Activated CD4-positive, CD25-positive, alpha-beta regulatory T cell (primary cell): ENCODE results near the gene ZNF35.
"Not testable (repeated sequence)": the region's sequence is repeated elsewhere in the genome, so short reads cannot be mapped to it uniquely, and the experiment has no call there.

Experiments
- DNase-seq, 4 experiments: peaks; one replicate each; lab custom pipeline; 2025; lab: John Stamatoyannopoulos, UW

The ZNF35 gene

DNA sequence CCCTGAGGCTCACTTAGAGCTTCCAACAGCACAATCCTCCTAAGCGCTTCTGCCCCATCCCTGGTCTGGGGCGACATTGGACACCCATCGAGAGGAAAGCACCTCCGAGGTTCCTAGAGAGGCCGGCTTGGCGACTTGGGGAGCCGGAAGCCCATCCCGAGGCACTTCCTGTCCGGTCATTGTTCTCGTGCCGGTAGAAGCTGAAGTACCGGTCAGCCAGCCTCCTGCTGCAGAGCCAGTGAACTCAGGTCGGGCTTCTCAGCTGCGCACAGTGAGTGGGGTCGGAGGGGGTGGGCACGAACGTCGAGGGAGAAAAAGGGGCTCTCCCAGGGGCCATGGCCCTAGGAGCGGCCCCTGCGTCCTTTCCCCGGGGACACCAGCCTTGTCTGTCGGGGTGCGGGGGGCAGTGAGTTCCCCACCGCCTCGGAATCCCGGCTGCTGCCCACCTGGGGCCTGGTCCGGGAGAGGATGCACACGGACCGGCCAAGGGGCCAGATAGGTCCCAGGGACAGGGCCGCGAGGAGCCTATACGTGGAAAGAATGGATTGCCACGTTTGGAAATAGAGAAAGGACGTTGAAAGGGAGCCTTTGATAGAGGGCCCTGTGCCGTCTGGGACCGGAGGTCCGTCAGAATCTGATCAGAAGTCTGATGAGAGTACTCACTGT lies at the start of gene ZNF35:
TSS of gene ZNF35 (plus strand) at position 169 of the 666 bp plus-strand sequence. CDS start 2,336 bp downstream, outside the sequence.
- DNase-seq, result peak in 1 of 4 experiments; percentile 26

DNA sequence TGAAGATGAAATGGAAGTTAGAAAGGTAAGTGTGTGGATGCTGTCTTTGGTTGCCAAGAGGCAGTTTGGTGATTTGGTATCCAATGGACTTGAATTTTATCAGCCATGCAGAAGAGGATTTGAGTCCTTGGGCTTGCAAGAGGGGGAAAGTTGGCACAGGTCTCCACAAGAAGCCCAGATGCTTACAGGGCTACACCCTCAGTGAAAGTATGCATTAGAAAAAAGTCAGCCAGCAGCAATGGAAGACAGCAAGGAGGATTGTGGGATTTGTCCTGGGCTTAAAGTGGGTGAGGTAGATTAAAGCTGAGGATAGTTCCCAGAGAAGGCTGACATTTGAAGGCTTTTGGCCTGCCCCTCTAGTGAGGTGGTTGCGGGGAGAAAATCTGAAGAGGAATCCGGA lies 46.8 kb upstream of the ZNF35 start:
- DNase-seq, result no peak

DNA sequence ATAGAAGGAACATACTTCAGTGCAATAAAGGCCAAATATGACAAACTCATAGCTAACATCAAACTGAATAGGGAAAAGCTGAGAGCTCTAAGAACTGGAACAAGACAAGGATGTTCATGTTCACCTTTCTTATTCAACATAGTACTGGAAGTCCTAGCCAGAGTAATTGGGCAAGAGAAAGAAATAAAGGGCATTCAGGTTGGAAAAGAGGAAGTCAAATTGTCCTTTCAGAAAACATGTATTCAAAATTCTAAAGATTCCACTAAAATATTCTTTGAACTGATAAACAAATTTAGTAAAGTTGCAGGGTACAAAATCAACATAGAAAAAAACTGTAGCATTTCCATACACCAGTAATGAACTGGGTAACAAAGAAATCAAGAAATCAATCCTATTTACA lies 35.9 kb upstream of the ZNF35 start:
- no peak for DNase-seq

DNA sequence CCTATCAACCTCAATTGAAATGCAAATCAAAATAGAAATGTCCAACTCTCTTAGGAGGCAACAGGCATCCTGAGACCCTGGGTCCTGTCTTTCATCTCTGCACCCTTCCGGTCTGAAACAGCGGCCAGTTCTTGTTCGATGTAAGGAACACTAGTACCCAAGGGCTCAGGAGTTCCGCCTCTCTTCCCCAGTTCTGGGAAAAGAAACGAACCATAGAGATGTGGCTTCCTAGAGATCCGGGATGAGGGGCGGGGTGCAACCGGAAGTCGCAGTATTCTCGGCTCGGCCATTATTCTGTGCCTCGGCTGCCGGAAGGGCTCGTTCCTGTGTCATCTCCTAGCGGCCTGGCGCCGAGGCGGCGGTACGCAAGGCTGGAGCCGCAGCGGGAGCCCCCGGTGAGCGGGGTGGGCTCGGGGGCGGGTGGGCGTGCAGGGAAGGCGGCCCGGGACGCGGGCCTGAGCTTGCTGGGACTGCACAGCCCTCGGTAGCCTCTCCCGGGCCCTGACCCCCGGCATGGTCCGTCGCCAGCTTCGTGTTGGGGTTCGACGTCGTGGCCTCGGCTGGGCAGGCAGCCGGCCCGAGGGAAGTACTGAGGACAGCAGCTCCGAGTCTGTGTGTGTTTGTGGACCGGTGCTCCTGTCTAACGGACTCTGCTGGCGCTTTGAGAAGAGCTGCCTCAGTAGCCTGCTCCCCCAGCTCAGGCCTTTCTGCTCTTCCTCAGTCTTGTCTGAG lies 23.6 kb upstream of the ZNF35 start, which contains the start of gene ZNF197:
TSS of gene ZNF197 (plus strand) at position 288 of the 732 bp plus-strand sequence. CDS start 4,119 bp downstream, outside the sequence.
- DNase-seq, result peak; percentile 13 to 44 (median 24)

DNA sequence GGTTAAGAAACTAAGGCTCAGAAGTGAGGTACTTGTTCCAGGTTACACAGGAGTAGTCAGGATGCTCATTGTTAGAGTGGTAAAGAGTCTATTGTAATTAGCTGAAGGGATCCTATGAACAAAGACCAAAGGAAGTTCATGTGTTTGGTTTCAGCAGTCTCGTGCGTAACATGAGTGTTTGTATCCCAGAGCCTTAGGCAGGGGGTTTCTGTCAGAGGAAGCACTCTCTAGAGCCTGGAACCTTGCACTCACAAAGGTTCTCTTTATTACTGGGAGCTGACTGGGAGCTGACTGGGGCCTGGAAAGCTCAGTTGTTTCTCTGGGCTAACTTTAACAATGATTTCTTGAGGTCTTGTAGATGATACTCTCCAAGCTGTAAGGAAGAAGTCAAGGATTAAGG lies 19.8 kb upstream of the ZNF35 start:
- no peak for DNase-seq

DNA sequence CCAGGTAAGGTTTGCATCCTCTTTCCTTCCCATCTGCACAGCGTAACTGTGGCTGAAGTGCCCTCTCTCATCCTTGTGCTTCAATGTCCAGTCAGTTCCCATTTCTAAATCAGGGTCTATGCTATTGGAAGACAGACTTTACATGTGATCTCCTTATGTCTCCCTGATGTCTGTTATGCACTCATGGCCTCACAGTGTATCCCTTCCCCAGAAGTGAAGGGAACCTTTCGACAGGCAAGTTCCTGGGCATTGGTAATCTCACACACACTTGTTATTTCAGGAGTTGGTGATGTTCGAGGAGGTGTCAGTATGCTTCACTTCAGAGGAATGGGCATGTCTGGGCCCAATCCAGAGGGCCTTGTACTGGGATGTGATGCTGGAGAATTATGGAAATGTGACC lies 16.3 kb upstream of the ZNF35 start:
- no peak for DNase-seq

DNA sequence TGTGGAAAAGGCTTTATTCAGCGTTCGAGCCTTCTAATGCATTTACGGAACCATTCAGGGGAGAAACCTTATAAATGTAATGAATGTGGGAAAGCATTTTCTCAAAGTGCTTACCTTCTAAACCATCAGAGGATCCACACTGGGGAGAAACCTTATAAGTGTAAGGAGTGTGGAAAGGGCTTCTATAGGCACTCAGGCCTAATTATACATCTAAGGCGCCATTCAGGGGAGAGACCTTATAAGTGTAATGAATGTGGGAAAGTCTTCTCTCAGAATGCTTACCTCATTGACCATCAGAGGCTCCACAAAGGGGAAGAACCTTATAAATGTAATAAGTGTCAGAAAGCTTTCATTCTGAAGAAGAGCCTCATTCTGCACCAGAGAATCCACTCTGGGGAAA lies 6.2 kb upstream of the ZNF35 start:
- no peak for DNase-seq

DNA sequence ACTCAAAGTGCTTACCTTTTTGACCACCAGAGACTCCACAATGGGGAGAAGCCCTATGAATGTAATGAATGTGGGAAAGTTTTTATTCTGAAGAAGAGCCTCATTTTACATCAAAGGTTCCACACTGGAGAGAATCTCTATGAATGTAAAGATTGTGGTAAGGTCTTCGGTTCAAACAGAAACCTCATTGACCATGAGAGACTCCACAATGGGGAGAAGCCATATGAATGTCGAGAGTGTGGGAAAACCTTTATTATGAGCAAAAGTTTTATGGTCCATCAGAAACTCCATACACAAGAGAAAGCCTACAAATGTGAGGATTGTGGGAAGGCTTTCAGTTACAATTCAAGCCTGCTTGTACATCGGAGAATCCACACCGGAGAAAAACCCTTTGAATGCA lies 5.5 kb upstream of the ZNF35 start:
- no peak for DNase-seq

DNA sequence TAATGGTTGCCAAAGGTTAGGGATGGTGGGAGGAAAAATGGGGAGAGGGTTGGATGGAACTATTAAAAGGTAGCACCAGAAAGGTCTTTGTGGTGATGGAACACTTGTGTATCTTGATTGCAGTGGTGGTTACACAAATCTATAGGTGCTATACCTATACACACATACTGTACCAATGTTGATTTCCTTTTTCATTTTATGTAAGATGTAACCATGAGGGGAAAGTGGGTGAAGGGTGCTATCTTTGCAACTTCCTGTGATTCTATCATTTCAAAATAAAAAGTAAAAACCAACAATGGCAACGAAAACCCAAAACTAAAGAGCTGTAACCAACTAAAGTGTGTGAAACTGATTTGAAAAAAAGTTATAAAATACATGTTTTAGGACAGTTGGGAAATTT lies 761 bp upstream of the ZNF35 start:
- DNase-seq, result no peak

DNA sequence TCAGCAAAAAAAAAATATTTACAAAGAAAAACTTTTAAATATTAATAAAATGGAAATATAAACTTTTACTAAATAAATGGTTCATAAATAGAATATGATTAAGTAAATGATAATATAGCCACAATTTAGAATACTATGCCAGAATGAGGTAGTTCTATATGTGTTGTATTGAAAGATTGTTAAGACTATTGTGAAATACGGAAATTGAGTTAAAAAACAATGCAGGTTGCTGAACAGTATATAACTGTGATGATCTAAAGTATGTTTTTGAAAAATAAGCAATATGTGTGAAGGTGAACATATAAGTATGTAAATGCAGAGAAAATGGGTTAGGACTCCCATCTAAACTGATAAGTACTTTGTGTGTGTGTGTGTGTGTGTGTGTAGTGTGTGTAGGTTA lies 1.2 kb downstream of the ZNF35 start:
- DNase-seq, result no peak

DNA sequence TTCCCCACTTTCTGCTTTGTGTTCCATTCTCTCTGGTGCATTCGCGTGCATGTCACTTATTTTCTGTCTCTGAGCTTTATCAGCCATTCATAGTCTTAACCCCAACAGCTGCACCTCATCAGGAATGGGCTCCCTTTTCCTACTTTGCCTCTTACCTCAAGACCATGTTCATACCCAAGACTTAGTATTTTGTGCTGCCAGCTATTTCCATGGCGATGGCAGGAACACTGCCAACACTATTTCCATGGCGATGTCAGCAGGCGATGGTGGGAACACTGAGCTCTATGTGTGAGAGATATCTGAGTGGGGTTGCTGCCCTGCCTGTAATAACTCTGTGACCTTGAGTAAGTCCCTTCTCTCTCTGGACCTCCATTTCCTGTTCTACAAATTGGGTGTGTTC lies 5.5 kb downstream of the ZNF35 start:
- DNase-seq, result no peak

DNA sequence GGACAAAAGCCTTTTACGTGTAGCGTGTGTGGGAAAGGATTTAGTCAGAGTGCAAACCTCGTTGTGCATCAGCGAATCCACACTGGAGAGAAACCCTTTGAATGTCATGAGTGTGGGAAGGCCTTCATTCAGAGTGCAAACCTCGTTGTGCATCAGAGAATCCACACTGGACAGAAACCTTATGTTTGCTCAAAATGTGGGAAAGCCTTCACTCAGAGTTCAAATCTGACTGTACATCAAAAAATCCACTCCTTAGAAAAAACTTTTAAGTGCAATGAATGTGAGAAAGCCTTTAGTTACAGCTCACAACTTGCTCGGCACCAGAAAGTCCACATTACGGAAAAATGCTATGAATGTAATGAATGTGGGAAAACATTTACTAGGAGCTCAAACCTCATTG lies 10.5 kb downstream of the ZNF35 start:
- no peak for DNase-seq

DNA sequence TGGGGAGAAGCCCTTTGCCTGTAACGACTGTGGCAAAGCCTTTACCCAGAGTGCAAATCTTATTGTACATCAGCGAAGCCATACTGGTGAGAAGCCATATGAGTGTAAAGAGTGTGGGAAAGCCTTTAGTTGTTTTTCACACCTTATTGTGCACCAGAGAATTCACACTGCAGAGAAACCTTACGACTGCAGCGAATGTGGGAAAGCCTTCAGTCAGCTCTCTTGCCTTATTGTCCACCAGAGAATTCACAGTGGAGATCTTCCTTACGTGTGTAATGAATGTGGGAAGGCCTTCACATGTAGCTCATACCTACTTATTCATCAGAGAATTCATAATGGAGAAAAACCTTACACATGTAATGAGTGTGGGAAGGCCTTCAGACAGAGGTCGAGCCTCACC lies 10.9 kb downstream of the ZNF35 start:
- no peak for DNase-seq

DNA sequence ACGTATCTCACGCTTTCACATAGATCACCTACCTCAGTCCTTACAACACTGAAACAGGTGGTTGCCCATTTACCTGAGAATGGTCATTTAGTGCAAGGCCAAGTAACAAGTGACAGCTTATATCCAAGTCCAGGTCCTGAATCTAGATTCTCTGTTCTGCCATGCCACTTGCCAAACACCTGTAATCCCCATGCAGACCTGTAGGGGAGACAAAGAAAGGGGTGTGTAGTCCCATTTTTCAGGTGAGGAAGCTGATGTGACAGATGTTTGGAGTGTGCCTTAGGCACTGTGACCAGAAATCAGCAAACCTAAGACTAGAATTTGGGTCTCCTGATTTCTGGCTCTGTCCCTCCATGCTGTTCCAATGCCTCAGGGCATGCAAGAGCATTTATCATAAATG lies 12.7 kb downstream of the ZNF35 start:
- no peak for DNase-seq

DNA sequence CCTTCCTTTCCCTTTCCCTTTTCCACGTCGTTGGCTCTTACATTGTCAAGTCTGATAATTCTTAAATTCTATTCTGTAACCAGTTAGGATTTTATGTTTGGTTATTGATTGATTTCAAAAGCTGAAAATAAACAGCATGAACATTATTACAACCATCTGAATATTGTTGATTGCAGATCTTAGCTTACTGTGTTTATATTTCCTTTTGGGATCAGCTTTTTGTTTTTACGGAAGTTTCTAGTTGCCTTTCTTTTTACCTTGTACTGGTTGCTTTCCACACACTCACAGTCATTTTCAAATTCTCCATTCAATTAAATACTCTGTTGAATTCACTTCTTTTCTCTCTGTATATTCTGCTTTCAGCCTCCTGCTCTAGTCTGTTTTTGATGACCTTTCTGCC lies 16.6 kb downstream of the ZNF35 start:
- no peak for DNase-seq

DNA sequence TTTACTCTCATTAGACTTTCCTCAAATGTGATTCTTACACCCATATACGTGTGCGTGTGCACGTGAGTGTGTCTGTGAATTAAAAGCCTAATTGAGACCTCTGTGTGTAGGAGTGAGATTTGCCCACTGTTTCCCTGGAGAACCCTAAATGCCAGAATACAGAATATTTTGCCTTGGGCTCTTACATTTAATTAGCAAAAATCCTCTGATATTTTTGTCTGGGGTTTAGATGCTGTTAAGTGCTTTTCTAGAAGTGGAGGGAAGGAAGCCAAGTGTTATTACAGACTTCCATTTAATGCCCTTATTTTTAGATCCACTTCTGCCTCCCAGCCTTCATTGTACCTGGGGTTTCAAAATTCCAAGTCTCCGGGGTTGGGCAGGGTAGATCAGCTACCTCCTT lies 17.8 kb downstream of the ZNF35 start:
- no peak for DNase-seq

DNA sequence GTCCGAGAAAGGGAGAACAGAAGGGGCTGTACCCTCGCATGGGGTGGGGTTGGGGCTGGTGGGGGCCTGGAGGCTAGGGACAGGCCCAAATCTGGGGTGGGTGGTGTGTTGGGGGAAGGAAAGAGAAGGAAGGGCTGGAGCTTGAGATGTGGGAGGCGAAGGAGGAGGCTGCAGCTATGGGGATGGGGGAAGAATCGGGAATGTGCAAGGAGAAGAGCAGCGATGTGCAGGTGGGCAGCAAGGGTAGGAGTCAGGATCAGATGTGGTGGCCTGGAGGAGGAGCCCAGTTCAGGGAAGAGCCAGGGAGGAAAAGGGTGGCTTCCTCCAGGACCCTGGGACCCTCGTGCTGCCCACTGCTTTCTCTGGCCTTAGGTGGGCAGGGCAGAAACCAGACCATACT lies 21.2 kb downstream of the ZNF35 start:
- DNase-seq, result no peak

DNA sequence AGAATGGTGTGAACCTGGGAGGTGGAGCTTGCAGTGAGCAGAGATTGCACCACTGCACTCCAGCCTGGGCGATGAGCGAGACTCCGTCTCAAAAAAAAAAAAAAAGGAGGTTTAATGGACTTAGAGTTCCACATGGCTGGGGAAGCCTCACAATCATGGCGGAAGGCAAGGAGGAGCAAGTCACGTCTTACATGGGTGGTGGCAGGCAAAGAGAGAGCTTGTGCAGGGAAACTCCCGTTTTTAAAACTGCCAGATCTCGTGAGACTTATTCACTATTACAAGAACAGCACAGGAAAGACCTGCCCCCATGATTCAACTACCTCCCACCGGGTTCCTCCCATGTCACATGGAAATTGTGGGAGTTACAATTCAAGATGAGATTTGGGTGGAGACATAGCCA lies 24.9 kb downstream of the ZNF35 start:
- DNase-seq, result not testable (repeated sequence)

DNA sequence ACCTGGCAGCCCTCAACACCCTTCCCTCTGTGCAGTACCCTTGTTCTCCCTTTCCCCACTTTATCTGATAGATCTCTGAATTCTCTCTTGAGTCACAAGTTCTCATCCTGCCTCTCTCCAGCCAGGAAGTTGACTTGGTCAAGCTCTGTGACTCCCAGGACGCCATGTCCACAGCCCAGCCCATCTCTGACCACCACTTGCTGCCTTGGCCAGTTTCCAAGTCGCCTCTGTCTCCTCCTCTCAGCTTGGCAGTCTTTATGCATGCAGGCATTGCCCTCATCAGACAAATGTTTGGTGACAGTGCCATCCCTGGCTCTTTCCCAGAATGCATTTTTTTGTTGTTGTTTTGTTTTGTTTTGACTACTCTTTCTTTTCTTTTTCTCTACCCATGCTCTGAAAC lies 25.7 kb downstream of the ZNF35 start:
- DNase-seq, result no peak

DNA sequence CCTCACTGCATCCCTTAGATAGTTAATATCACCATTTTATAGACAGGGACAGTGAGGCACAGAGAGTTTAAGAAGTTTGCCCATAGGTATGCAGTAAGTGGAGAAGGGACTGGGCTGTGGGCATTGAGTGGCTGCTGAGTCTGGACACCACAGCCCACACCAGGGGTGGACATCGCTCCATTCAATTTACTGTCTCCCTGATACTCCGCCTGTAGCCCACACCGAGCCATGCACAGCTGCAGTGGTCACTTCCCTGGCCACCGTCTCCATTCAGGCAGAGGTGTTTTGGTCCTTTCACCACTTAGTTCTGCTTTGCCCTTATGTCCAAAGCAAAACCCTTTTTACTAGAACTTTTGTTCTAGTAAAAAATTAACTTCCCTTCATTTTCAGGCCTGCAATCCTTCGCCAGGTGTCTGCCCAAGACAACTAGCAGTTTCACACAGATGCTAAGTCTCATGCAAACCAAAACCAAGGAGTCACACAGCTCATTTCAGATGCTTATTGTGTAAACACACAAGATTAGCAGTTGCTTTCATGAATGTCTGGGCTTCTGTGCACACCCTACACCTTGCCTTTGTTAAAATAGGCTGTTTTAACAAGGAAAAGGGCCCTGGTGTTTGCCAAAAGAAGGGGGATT lies 30.1 kb downstream of the ZNF35 start:
- DNase-seq, result no peak

DNA sequence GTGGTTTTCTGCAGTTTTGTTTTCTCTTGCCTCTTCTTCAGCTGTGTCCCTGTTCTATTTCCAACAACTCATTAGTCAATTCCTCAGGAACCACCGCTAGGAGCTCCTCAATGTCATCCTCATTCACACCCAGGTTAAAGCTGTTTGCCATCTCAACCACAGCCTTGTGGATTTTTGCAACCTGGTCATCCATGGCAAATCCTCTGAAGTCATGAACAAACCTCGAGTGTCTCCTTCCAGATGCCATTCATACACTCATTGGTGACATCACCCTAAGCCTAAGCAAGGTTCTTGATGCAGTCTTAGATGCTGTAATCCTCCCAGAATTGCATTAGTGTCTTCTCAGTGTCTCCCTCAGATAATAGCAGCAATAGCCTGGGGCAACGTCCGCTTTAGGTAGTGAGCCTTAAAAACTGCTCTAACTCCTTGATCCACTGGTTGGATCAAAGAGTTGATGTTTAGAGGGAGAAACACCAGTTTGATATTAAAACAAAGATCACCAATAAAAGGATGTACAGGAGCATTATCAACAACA lies 32.5 kb downstream of the ZNF35 start:
- no peak for DNase-seq

DNA sequence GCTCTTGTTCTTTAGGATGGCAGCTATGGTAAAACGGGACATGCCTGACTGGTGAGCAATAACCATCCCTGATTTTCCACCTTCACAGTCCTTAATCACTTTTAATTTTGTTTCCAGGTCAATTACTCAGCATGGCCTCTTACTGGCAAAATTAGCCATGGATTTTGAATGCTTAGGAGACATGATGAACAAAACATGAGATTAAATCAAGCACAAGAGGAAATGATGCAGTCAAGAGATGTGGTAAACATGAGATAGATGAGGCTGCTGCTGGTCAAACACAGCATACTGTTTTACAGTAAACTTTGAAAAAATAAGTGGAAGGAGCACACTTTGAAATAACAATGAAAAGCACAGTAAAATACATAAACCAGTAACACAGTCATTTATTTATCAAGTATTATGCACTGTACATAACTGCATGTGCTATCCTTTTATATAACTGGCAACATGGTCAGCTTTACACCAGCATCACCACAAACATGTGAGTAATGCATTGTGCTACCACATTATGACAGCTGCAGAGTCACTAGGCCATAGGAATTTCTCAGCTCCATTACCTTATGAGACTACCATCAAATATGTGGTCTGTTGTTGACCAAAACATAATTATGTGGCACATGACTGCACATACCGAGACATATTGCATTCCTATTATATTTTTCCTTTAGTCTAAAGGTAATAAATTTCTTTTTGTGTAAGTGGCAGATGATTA lies 33.8 kb downstream of the ZNF35 start:
- no peak for DNase-seq
